NCI-H2196 (cell line): ENCODE data around the gene NACC2.

Experiments
- DNase-seq: peaks from one replicate; lab custom pipeline; 2025; ENCODE audit not compliant: unreplicated experiment; lab: John Stamatoyannopoulos, UW

The NACC2 gene, protein sequence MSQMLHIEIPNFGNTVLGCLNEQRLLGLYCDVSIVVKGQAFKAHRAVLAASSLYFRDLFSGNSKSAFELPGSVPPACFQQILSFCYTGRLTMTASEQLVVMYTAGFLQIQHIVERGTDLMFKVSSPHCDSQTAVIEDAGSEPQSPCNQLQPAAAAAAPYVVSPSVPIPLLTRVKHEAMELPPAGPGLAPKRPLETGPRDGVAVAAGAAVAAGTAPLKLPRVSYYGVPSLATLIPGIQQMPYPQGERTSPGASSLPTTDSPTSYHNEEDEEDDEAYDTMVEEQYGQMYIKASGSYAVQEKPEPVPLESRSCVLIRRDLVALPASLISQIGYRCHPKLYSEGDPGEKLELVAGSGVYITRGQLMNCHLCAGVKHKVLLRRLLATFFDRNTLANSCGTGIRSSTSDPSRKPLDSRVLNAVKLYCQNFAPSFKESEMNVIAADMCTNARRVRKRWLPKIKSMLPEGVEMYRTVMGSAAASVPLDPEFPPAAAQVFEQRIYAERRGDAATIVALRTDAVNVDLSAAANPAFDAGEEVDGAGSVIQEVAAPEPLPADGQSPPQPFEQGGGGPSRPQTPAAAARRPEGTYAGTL

DNA sequence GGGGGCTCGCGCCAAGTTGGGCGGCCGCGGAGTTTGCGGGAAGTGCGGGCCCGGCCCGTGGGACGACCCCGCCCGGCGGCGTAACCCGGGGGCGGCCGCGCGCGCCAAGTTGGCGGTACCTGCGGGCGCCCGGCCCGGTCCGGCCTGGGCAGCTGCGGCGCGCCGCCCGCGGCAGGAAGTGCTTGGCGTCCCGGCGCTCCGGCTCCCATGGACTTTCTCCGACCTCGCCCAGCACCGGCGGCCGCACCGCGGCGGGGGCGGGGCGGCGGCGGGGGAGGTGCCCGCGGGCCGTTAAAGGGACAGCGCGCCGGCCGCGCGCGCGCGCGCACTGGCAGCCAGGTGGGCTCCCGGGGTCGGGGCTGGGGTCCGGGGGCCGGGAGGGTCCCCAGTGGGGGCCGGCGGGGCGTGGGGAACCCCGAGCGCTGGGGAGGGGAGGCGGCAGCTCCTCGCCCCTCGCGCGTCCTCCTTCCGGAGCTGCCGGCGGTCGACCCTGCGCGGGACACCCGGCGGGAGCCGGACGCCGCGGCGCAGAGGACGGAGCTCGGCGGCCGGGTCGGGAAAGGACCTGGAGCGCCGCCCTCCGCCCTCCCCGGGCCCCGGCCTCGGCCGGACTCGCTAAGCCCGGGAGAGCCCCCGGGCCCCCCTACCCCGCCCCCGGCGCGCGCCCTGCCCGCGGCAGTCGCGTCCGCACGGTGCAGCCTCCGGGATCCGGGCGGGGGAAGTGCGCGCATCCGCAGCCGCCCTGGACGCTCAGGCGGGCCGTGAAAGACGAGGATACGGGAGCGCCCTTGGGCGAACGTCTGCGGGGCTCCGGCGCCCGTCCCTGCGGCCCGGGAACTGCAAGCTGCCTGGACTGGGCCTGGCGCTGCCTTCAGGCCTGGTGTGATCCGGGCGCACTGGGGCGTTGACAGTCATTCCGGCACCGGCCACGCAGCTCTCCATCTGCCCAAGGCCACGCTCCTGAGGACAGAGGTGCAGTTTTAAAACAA lies at the start of gene NACC2:
Gene NACC2, minus strand, starts transcription at position 220 of the 989 bp plus-strand sequence. CDS start 44,768 bp downstream, outside the sequence.
- peak; percentile 72 for DNase-seq

- no peak for DNase-seq
Observed at GRCh38 chr9:136144450-136144849, 49.4 kb upstream of the NACC2 start.

DNA sequence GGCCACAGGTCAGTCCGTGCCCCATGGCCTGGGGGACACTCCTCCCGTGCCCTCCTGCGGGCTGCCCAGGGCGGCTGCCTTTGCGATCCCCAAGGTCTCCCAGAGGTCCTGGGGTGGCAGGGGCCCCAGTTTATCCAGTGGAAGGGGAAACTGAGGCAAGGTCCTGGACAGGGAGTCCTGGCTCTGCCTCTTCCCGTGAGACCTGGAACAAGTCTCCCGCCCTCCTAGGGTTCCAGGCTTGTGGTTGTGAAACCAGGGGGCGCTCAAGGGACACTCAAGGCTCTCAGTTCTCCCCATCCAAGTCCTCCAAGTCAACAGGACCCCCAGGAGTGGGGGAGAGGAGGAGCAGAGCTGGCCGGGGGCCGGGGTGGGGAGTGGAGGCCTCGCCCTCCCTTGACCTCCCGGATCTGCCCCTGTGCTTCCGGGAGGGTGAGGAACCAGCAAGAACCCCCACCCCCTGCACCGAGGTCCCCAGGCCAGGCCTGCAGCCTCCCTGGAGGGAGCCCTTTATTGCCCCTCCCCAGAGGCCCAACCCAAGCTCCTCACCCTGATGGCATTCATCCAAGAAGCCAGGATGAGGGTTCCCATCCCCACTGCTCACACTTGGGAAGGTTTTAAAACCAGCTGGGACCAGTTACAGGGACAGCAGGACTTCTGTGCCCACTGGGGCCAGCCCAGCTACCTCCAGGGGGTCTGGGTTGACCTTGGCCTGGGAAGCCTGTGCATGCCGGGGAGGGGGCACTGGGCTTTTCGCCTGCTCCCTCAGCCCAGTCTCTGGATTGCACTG lies 48.3 kb upstream of the NACC2 start:
- DNase-seq, result no peak

DNA sequence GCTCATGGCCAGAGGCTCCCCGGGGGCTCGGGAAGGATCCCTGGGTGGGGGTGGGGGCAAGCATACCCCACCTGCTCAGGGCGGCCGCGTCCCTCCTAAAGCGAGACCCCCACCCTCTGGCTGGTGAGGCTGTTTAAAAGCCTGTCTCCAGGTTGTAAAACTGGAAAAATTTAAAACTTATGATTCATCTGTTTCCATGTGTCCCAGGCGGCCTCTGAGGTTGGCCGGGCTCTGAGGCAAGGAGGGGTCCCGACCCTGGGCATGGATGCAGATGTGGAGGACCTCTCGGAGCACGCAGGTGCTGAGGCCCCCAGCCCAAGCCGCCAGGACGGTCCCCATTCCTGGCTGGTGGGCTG lies 47.7 kb upstream of the NACC2 start:
- DNase-seq, result no peak

GRCh38 chr9:136142414-136142796 lies 47.3 kb upstream of the NACC2 start:
- DNase-seq, result no peak

- DNase-seq, result no peak
Observed at GRCh38 chr9:136141682-136142413, 46.8 kb upstream of the NACC2 start.

DNA sequence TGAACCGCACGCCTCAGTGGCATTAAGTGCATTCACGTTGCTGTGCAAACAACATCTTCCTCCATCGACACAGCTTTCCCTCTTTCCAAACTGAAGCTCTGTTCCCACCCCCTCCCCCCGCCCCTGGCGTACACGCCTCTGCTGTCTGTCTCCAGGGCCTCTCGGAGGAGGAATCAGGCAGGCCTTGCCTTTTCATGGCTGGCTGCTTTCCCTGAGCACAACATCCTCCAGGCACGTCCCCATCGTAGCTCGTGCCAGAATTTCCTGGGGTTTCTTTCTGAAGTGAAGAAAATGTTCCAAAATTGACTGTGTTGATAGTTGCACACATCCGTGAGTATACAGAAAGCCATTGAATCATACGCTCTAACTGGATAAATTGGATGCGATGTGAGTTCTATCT lies 45.9 kb upstream of the NACC2 start:
- no peak for DNase-seq

DNA sequence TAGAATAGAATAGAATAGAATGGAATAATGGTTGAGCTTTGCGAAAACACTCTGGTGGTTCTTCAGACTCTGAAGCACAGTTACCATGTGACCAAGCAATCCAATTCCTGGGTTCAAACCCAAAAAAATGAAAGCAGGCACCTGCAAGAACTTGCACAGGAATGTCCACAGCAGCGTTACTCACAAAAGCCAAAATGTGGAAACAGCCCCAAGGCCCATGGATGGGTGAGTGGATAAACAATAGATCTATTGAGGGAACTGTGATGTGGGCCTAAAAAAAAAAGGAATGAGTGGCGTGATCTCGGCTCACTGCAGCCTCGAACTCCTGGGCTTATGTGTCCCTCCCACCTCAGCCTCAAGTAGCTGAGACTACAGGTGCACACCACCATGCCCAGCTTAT lies 45.0 kb upstream of the NACC2 start:
- DNase-seq, result no peak

DNA sequence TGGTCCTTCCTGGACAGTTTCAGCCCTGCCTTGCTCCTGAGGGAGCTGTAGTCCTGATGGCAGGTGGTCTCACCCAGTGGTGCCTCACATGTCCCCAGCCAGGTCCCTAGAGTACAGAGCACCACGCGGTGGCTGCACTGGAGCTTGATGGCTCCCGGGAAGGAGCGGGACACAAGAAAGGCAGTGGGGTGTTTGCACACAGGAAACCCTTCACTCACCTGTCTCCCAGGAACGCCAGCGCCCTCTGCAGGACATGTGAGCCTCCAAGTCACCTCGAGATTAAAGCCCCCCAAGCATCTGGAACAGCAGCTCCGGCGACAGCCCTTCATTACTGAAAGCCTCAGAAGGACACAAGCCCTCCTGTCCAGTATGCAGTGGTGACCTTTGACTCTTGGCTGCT lies 43.5 kb upstream of the NACC2 start:
- DNase-seq, result peak; percentile 68

DNA sequence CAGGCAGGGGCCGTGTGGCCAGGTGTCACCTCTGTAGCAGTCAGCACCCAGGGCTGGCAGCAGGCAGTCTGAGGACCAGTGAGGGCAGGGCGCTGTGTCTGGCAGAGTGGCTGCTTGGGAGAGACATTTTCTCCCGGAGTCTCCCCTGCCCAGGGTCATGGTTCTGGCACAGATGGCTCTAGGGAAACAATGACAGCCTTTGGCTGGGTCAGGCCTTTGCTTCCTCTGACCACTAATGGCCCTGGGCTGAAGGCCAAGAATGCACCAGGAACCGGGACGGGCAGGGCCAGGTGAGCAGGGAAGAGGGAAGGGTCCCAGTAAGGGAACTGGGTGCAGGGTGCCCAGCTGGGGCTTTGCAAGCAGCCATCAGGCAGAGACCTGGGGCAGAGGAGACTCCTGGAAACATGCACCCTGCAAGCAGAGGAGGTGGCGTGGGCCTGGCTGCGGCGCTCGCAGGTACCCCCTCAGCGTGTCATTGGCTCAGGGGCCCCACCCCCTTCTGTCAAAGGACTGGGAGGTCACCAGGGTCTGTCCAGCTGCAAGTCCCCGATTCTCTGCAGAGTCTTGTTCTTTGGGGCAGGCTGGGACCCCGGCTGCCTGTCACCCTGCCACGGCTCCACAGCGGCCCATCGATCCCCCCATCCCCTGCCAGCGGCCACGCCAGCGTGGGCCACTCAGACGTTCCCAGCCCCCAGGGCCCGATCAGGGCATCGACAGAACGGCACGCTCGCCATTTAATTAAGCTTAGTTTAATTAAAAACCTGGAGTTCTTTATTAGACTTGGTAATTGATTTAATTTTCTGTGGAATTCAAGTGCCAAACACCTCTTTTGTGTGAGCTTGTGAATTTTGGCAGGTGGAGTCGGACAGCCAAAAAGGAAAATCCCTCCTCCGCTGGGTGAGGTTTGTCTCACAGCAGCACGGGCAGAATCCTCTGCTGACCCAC lies 42.5 kb upstream of the NACC2 start:
- DNase-seq, result peak; percentile 73

GRCh38 chr9:136136127-136136925 lies 41.2 kb upstream of the NACC2 start:
- no peak for DNase-seq

- DNase-seq, result no peak
Observed at GRCh38 chr9:136135326-136136126, 40.4 kb upstream of the NACC2 start.

DNA sequence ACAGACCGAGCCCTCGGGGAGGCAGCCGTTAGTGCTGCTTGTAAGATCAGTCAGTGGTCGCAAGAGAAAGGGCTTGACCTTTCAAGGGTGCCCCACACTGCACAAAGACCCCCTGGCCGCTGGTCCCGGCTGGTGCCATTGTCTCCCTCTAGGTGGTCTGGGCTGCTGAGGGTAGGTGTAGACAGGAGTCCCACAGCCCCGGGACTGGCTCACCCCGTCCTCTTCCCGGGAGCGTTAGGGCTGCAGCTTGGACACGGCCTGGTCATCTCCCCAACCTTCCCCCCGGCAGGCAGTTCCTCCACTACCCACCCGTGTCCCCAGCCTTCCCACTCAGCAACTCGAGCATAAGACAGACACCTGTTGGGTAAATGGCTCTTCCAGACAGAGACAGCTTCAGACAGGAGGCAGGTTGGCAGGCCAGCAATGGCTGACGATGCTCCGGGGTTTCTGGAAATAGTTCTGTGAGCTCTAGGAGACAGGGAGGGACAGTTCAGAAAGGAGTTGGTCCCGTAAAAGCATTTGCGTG lies 38.9 kb upstream of the NACC2 start:
- DNase-seq, result no peak

DNA sequence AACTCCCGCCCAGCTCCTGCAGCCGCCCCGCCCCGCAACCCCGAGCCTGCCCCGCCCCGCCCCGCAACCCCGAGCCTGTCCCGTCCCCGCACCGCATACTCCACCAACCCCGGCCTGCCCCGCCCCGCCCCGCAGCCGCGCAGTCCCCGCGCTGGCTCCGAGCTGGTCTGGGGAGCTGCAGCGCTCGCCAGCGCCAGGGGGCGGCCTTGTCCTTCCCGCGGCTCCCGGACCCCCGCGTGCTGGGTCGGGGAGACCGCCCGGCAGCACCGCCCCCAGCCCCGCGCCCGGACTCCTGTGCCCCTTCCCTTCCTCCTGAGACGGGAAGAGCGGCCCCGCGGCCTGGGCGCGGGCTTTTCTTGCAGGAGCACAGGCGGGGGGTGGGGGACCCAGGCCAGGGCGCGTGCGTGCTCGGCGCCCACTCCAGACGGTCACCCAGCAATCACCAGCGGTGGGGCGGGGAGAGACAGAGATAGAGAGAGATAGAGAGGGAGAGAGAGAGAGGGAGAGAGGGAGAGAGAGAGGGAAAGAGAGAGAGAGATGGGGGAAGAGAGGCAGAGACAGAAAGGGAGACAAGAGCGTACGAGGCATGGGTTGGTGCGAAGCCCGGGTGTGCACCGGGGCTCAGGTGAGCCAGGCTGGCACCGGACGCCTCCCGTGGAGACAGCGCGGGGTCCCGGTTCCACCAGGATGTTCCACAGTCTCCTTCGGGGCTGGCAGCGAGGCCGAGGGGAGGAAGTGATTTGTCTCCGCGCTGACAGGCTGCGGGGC lies 38.3 kb upstream of the NACC2 start:
- no peak for DNase-seq

- no peak for DNase-seq
Observed at GRCh38 chr9:136132512-136133050, 37.5 kb upstream of the NACC2 start.
